GM12873 (cell line): ENCODE data around the gene RAP1B.

Source experiments
- CTCF ChIP-seq: IDR thresholded peaks from 2 replicates; pipeline ENCODE4 v1.5.1; 2012; ENCODE audit warnings: low read depth, mild to moderate bottlenecking, moderate library complexity, low read length, control low read depth; ENCODE audit not compliant: insufficient read depth; ENCODE audit errors: missing control alignments

RAP1B gene

GRCh38 chr12:68674376-68674775, 63.7 kb downstream of the RAP1B start:
- no peak for TF ChIP-seq CTCF

GRCh38 chr12:68675101-68675842, 64.6 kb downstream of the RAP1B start:
- TF ChIP-seq CTCF: no peak

GRCh38 chr12:68686262-68686594, 75.5 kb downstream of the RAP1B start:
- no peak for TF ChIP-seq CTCF

GRCh38 chr12:68686595-68687521, 76.2 kb downstream of the RAP1B start, which contains the start of gene NUP107:
Gene NUP107 (plus strand): TSS chr12:68686978. CDS start chr12:68687066, 88 bp downstream.
- TF ChIP-seq CTCF: no peak

- no peak for TF ChIP-seq CTCF
These were observed 84.8 kb downstream of the RAP1B start for GRCh38 chr12:68695454-68695853.

- TF ChIP-seq CTCF: no peak
These were observed 88.8 kb downstream of the RAP1B start for GRCh38 chr12:68699486-68699885.
